ENCODE results near the gene CTNNBL1. TPM values are rescaled to one million over a fixed set of nuclear protein-coding genes. Genes with fewer than 3 reads are reported as not detected.

The CTNNBL1 gene
- total and polyA plus RNA-seq, 2 experiments from 2014 or later: 36.3 to 68.7 TPM

DNA sequence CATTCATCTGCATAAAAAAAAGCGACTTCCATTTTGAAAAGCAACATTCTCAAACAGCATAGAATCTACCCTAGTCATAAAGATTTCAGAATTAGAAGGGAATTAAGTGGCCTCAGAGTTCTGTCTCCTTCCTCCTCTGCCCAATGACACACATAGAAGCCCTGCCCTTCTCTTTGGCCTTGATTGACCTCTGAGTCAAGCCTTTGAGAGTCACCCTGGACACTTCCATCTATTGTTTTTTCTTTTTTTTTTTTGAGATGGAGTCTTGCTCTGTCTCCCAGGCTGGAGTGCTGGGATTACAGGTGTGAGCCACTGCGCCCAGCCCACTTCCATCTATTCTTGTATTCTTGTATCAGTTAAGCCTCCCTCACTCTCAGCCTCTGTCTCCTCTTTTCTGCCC is 44.8 kb upstream of the CTNNBL1 start (continued):
- TF ChIP-seq, protein P1, sequence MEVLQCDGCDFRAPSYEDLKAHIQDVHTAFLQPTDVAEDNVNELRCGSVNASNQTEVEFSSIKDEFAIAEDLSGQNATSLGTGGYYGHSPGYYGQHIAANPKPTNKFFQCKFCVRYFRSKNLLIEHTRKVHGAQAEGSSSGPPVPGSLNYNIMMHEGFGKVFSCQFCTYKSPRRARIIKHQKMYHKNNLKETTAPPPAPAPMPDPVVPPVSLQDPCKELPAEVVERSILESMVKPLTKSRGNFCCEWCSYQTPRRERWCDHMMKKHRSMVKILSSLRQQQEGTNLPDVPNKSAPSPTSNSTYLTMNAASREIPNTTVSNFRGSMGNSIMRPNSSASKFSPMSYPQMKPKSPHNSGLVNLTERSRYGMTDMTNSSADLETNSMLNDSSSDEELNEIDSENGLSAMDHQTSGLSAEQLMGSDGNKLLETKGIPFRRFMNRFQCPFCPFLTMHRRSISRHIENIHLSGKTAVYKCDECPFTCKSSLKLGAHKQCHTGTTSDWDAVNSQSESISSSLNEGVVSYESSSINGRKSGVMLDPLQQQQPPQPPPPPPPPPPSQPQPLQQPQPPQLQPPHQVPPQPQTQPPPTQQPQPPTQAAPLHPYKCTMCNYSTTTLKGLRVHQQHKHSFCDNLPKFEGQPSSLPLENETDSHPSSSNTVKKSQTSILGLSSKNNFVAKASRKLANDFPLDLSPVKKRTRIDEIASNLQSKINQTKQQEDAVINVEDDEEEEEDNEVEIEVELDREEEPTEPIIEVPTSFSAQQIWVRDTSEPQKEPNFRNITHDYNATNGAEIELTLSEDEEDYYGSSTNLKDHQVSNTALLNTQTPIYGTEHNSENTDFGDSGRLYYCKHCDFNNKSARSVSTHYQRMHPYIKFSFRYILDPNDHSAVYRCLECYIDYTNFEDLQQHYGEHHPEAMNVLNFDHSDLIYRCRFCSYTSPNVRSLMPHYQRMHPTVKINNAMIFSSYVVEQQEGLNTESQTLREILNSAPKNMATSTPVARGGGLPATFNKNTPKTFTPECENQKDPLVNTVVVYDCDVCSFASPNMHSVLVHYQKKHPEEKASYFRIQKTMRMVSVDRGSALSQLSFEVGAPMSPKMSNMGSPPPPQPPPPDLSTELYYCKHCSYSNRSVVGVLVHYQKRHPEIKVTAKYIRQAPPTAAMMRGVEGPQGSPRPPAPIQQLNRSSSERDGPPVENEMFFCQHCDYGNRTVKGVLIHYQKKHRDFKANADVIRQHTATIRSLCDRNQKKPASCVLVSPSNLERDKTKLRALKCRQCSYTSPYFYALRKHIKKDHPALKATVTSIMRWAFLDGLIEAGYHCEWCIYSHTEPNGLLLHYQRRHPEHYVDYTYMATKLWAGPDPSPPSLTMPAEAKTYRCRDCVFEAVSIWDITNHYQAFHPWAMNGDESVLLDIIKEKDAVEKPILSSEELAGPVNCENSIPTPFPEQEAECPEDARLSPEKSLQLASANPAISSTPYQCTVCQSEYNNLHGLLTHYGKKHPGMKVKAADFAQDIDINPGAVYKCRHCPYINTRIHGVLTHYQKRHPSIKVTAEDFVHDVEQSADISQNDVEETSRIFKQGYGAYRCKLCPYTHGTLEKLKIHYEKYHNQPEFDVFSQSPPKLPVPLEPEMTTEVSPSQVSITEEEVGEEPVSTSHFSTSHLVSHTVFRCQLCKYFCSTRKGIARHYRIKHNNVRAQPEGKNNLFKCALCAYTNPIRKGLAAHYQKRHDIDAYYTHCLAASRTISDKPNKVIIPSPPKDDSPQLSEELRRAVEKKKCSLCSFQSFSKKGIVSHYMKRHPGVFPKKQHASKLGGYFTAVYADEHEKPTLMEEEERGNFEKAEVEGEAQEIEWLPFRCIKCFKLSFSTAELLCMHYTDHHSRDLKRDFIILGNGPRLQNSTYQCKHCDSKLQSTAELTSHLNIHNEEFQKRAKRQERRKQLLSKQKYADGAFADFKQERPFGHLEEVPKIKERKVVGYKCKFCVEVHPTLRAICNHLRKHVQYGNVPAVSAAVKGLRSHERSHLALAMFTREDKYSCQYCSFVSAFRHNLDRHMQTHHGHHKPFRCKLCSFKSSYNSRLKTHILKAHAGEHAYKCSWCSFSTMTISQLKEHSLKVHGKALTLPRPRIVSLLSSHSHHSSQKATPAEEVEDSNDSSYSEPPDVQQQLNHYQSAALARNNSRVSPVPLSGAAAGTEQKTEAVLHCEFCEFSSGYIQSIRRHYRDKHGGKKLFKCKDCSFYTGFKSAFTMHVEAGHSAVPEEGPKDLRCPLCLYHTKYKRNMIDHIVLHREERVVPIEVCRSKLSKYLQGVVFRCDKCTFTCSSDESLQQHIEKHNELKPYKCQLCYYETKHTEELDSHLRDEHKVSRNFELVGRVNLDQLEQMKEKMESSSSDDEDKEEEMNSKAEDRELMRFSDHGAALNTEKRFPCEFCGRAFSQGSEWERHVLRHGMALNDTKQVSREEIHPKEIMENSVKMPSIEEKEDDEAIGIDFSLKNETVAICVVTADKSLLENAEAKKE (CRISPR knock-in tag; IDR thresholded peaks at IDR 0.05): no peak
- TF ChIP-seq EZH2 (IDR thresholded peaks at IDR 0.05; ENCODE audit: low read depth, unreplicated experiment): no peak
- no peak for TF ChIP-seq ZNF331 (CRISPR knock-in tag; IDR thresholded peaks at IDR 0.05; ENCODE audit: low read depth)

DNA sequence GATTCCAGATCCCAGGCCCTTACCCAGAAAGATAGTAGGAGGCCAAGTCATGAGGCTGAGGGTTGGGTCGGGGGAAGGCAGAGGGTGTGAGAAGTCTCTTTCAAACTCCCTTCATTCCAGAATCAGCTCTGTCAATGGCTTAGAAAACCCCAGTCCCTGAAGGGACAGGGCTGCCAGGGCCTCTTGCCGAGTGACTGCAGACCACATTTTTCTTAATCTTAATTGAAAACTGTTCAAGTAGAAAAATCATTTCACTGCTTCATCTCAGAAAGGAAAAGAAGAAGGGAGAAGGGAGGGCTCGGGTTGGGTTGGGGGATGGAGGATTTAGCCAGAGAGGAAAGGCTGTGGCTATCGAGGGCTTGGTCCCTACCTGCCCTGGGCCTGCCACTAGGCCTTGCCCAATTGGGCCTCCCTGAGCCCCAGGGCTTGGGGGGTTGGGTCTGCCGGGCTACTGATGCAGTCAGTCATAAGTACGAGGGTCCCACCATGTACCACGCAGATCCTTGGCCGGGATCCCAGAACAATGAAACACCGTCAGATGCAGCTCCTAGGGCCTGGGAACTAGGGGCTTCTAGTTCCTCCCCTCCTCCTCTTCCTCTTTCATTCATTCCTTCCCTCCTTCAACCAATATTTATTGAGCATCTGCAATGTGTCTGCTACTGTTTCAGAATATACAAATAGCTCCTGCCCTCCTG is 44.0 kb upstream of the CTNNBL1 start:
- Histone ChIP-seq H3K27me3 (ENCODE audit: insufficient read depth) (no peaks in the 10 kb centered on the region), H3K27ac (ENCODE audit: low read depth) (no peak overlapping the region), H3K4me1 (ENCODE audit: insufficient read depth) (peaks cover 5% of the 10 kb centered on the region; the same call in 1 of the 2 replicates), H3K9me2 (ENCODE audit: insufficient read depth) (no peaks in the 10 kb centered on the region), H3K4me3 (no peak overlapping the region), H3K79me2 (replicated peaks; ENCODE audit: insufficient read depth) (no peaks in the 10 kb centered on the region), H4K20me1 (replicated peaks; ENCODE audit: insufficient read depth) (no peaks in the 10 kb centered on the region), H3F3A (replicated peaks; ENCODE audit: low read depth) (no peaks in the 10 kb centered on the region), H2AFZ (peak overlapping the region; percentile 25; the same call in 1 of the 2 replicates), H3K36me3 (ENCODE audit: insufficient read depth) (no peaks in the 10 kb centered on the region), H3K4me2 (no peak overlapping the region)
- 0 out of 3 replicates have a peak, but pooled peaks cover 3% of the 10 kb centered on the region for H3K9me3 Mint-ChIP-seq
- no peaks in the 10 kb centered on the region for H3K36me3 Mint-ChIP-seq (ENCODE audit: low read depth)
- H3K27me3 Mint-ChIP-seq (ENCODE audit: insufficient read depth, low read depth, poor library complexity): peaks cover 3% of the 10 kb centered on the region
- no peak for ATAC-seq
- no peak overlapping the region for H3K27ac Mint-ChIP-seq
- peaks cover 12% of the 10 kb centered on the region for H3K4me1 Mint-ChIP-seq
- H3K4me3 Mint-ChIP-seq: no peak overlapping the region
- no peak for DNase-seq (ENCODE audit: low spot score)
- TF ChIP-seq, protein P1 (CRISPR knock-in tag; IDR thresholded peaks at IDR 0.05): no peak
- no peak for TF ChIP-seq POLR2AphosphoS5 (IDR thresholded peaks at IDR 0.05; ENCODE audit: low read depth)
- TF ChIP-seq NANOG (IDR thresholded peaks at IDR 0.05; ENCODE audit: borderline replicate concordance): no peak
- no peak for TF ChIP-seq JUNB (IDR thresholded peaks at IDR 0.05; ENCODE audit: unreplicated experiment)
- no peak for TF ChIP-seq EZH2 (IDR thresholded peaks at IDR 0.05; ENCODE audit: low read depth, unreplicated experiment)
- TF ChIP-seq, protein P2, sequence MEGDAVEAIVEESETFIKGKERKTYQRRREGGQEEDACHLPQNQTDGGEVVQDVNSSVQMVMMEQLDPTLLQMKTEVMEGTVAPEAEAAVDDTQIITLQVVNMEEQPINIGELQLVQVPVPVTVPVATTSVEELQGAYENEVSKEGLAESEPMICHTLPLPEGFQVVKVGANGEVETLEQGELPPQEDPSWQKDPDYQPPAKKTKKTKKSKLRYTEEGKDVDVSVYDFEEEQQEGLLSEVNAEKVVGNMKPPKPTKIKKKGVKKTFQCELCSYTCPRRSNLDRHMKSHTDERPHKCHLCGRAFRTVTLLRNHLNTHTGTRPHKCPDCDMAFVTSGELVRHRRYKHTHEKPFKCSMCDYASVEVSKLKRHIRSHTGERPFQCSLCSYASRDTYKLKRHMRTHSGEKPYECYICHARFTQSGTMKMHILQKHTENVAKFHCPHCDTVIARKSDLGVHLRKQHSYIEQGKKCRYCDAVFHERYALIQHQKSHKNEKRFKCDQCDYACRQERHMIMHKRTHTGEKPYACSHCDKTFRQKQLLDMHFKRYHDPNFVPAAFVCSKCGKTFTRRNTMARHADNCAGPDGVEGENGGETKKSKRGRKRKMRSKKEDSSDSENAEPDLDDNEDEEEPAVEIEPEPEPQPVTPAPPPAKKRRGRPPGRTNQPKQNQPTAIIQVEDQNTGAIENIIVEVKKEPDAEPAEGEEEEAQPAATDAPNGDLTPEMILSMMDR (conservative IDR thresholded peaks at IDR 0.05; ENCODE audit: low read depth in 2 of 2): no peak

All from GM23338 (cell line).